GM12873 (cell line): Measurements from ENCODE around the gene CEP120.

Experiments used
- TF ChIP-seq, protein P1 (sequence below): IDR thresholded peaks from 2 replicates; pipeline ENCODE4 v1.5.1; 2012; ENCODE audit warnings: low read depth, mild to moderate bottlenecking, moderate library complexity, low read length, control low read depth; ENCODE audit not compliant: insufficient read depth; ENCODE audit errors: missing control alignments

CEP120 gene

GRCh38 chr5:123365156-123365555 lies 58.0 kb downstream of the CEP120 start:
- TF ChIP-seq, protein P1, sequence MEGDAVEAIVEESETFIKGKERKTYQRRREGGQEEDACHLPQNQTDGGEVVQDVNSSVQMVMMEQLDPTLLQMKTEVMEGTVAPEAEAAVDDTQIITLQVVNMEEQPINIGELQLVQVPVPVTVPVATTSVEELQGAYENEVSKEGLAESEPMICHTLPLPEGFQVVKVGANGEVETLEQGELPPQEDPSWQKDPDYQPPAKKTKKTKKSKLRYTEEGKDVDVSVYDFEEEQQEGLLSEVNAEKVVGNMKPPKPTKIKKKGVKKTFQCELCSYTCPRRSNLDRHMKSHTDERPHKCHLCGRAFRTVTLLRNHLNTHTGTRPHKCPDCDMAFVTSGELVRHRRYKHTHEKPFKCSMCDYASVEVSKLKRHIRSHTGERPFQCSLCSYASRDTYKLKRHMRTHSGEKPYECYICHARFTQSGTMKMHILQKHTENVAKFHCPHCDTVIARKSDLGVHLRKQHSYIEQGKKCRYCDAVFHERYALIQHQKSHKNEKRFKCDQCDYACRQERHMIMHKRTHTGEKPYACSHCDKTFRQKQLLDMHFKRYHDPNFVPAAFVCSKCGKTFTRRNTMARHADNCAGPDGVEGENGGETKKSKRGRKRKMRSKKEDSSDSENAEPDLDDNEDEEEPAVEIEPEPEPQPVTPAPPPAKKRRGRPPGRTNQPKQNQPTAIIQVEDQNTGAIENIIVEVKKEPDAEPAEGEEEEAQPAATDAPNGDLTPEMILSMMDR: no peak

- TF ChIP-seq, protein P1: no peak
Measured at GRCh38 chr5:123364441-123365155, 58.6 kb downstream of the CEP120 start.

GRCh38 chr5:123360910-123361309 lies 62.3 kb downstream of the CEP120 start:
- TF ChIP-seq, protein P1: no peak

DNA sequence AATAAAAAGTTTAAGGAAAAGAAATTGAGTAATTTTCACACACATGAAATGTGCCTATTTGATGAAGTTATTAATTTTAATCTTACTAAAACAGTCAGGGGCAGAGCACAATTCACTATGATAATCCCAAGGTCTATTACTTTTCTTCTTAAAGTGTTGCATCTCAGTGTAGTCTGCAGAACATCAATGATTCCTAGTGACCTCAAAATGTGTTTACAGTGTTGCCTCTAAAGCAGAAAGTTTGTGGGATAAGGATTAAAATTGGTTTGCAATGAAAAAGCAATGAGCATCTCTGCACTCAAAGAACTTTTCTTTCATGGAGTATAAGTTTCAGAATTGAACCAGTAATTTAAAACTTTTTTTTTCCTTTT lies 63.0 kb downstream of the CEP120 start:
- TF ChIP-seq, protein P1: no peak

DNA sequence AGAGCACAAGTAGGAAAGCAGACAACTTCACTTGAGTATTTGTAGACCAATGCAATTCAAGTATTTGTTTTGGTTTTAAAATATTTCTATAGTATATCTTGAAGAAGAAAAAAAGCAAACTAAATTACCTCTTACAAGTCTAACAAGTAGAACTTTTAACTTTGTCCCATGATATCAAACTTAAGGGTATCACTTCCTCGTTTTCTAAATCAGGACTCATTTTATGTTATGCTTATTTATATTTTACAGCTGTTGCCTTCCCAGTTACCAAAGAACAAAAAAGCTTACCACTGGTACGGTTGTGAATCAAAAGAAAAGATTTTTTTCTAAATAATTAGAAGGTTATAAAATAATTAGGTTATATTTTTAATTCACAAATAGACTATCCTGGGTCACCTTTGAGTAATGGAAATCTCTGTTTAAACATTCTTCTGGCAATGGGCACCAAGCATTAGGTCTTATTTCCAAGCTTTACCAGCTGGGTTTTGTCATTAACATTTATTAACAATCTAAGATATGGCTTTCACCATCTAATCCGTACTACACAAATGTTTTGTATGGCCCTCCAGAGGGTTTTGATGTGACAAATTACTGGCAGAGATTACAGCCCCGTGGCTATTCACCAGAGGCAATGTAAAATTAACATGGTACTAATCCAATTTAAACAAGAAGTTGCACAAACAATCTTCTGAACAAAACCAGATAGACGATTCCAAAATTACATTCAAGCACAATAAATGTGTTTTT lies 63.6 kb downstream of the CEP120 start:
- TF ChIP-seq, protein P1: no peak

- TF ChIP-seq, protein P1: no peak
Measured at GRCh38 chr5:123358751-123359150, 64.5 kb downstream of the CEP120 start.

DNA sequence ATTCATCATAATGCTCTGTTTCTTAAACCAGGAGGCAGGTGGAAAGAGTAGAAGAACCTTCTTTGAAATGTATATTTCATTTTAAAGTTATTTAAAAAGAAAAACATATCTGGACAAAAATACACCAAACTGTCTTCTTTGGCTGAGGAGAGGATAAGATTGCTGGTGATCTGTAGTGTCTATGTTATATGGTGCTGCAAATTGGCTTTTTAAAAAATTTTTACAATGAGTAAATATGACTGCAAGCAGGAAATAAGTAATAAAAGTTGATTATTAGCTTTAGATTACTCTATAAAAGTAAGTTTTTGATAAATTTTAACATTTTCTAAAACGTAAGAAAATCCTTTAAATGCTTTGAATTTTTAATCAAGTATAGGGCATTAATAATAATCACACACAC lies 64.9 kb downstream of the CEP120 start:
- TF ChIP-seq, protein P1: no peak
